ENCODE data around the gene POC5.
A peak's percentile ranks its signal among the peaks of the same experiment; 100 is the strongest.
"Not testable (repeated sequence)": the region's sequence is repeated elsewhere in the genome, so short reads cannot be mapped to it uniquely, and the experiment has no call there.

POC5 gene

GRCh38 chr5:75717082-75717922, at the start of gene POC5:
POC5 (minus strand) TSS chr5:75717437; CDS start chr5:75712937, 4,500 bp downstream.
- peak; percentile 98 for DNase-seq

GRCh38 chr5:75758116-75758515, 40.9 kb upstream of the POC5 start:
- DNase-seq, result no peak

GRCh38 chr5:75756981-75757380, 39.7 kb upstream of the POC5 start:
- DNase-seq, result no peak

GRCh38 chr5:75756211-75756610, 39.0 kb upstream of the POC5 start:
- DNase-seq, result no peak

- DNase-seq, result no peak
Measured at GRCh38 chr5:75753182-75753581, 35.9 kb upstream of the POC5 start.

GRCh38 chr5:75744355-75744754, 27.1 kb upstream of the POC5 start:
- no peak for DNase-seq

GRCh38 chr5:75736273-75736672, 19.0 kb upstream of the POC5 start:
- DNase-seq, result no peak

- DNase-seq, result no peak
Measured at GRCh38 chr5:75734913-75735789, 17.9 kb upstream of the POC5 start.

- DNase-seq, result no peak
Measured at GRCh38 chr5:75733767-75734166, 16.5 kb upstream of the POC5 start.

- not testable (repeated sequence) for DNase-seq
Measured at GRCh38 chr5:75731515-75731914, 14.3 kb upstream of the POC5 start.

- no peak for DNase-seq
Measured at GRCh38 chr5:75729321-75729720, 12.1 kb upstream of the POC5 start.

- DNase-seq, result no peak
Measured at GRCh38 chr5:75727931-75728330, 10.7 kb upstream of the POC5 start.

GRCh38 chr5:75726224-75726623, 9.0 kb upstream of the POC5 start:
- DNase-seq, result not testable (repeated sequence)

GRCh38 chr5:75723378-75723777, 6.1 kb upstream of the POC5 start:
- DNase-seq, result no peak

GRCh38 chr5:75721573-75721972, 4.3 kb upstream of the POC5 start:
- DNase-seq, result no peak

- DNase-seq, result no peak
Measured at GRCh38 chr5:75720882-75721281, 3.6 kb upstream of the POC5 start.

GRCh38 chr5:75716715-75717081, 539 bp downstream of the POC5 start:
- DNase-seq, result no peak

- DNase-seq, result no peak
Measured at GRCh38 chr5:75712091-75712490, 5.1 kb downstream of the POC5 start.

- DNase-seq, result no peak
Measured at GRCh38 chr5:75711151-75711550, 6.1 kb downstream of the POC5 start.

GRCh38 chr5:75710637-75711036, 6.6 kb downstream of the POC5 start:
- peak; percentile 70 for DNase-seq

GRCh38 chr5:75707911-75708509, 9.2 kb downstream of the POC5 start:
- no peak for DNase-seq

GRCh38 chr5:75706775-75707174, 10.5 kb downstream of the POC5 start:
- no peak for DNase-seq

- DNase-seq, result peak; percentile 38
Measured at GRCh38 chr5:75706016-75706415, 11.2 kb downstream of the POC5 start.

GRCh38 chr5:75701856-75702255, 15.4 kb downstream of the POC5 start:
- no peak for DNase-seq
